Measurements from ENCODE around the gene RARRES2.
A peak's percentile ranks its signal among the peaks of the same experiment; 100 is the strongest.

RARRES2 gene

DNA sequence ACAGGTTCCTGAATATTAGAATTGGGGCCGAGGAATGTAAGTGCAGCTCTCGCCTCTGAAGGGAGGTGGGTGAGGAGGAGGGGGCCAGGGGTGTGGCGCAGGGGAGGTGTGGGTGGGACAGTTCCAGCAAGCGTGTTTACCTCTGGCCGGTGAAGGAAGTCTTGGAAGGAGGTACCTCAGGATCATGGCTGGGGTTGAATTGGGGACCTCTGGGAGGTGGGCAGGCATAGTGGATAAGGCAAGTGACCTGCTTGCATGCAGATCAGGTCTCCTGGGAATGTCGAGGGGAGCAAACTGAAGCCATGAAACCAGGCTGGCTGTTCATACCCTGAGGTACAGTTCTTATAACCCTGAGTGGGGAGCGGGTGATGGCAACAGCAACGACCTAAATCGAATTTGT is 39.7 kb upstream of the RARRES2 start:
- no peak for TF ChIP-seq TCF12 (IDR thresholded peaks at IDR 0.05; ENCODE audit: low read depth)
- TF ChIP-seq, protein P1, sequence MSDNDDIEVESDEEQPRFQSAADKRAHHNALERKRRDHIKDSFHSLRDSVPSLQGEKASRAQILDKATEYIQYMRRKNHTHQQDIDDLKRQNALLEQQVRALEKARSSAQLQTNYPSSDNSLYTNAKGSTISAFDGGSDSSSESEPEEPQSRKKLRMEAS (IDR thresholded peaks at IDR 0.05): no peak
- TF ChIP-seq TEAD4 (IDR thresholded peaks at IDR 0.05): no peak
- TF ChIP-seq EP300 (IDR thresholded peaks at IDR 0.05; ENCODE audit: borderline replicate concordance): no peak
- TF ChIP-seq YY1 (IDR thresholded peaks at IDR 0.05; ENCODE audit: low read depth): no peak
- TF ChIP-seq NFIC (IDR thresholded peaks at IDR 0.05): no peak
- TF ChIP-seq CREB1 (IDR thresholded peaks at IDR 0.05; ENCODE audit: low read depth): no peak
- TF ChIP-seq CEBPB (IDR thresholded peaks at IDR 0.05): no peak
- no peak for TF ChIP-seq TAF1 (IDR thresholded peaks at IDR 0.05; ENCODE audit: low read depth)
- TF ChIP-seq, protein P2, sequence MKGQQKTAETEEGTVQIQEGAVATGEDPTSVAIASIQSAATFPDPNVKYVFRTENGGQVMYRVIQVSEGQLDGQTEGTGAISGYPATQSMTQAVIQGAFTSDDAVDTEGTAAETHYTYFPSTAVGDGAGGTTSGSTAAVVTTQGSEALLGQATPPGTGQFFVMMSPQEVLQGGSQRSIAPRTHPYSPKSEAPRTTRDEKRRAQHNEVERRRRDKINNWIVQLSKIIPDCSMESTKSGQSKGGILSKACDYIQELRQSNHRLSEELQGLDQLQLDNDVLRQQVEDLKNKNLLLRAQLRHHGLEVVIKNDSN (IDR thresholded peaks at IDR 0.05): no peak
- TF ChIP-seq REST (IDR thresholded peaks at IDR 0.05; ENCODE audit: low read depth): no peak
- TF ChIP-seq EGR1 (IDR thresholded peaks at IDR 0.05): no peak
- TF ChIP-seq ZBTB7A (IDR thresholded peaks at IDR 0.05; ENCODE audit: low read depth): no peak
- no peak for TF ChIP-seq RAD21 (IDR thresholded peaks at IDR 0.05; ENCODE audit: low read depth)

DNA sequence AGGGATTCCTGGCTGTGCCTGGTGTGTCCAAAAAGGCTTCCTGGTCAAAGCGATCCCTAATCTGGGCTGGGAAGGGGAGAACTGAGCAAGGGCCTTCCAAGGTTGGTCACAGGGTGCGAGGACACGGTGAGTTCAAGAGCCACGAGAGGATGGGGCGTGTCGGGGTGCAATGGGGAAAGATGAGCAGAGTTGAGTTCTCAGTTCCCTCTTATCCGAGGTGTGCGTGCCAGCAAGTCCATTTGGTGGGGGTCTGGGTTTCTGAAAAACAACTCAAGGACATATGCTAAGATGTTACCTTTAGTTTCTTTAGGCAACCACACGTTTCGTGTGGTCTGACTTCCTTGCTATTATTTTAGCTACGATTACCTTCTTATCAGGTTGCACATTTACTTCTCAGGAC is 39.0 kb upstream of the RARRES2 start:
- TF ChIP-seq FOXM1 (IDR thresholded peaks at IDR 0.05; ENCODE audit: borderline replicate concordance, low read depth) (no peak), RAD21 (IDR thresholded peaks at IDR 0.05; ENCODE audit: low read depth) (no peak), TAF1 (IDR thresholded peaks at IDR 0.05; ENCODE audit: low read depth) (no peak), CREB1 (IDR thresholded peaks at IDR 0.05; ENCODE audit: low read depth) (no peak), ZBTB7A (IDR thresholded peaks at IDR 0.05; ENCODE audit: low read depth) (no peak), REST (IDR thresholded peaks at IDR 0.05; ENCODE audit: low read depth) (no peak), TEAD4 (IDR thresholded peaks at IDR 0.05) (no peak), YY1 (IDR thresholded peaks at IDR 0.05; ENCODE audit: low read depth) (no peak), CEBPB (IDR thresholded peaks at IDR 0.05) (no peak), EP300 (IDR thresholded peaks at IDR 0.05; ENCODE audit: borderline replicate concordance) (no peak), NFIC (IDR thresholded peaks at IDR 0.05) (no peak)
- TF ChIP-seq, protein P1 (IDR thresholded peaks at IDR 0.05): no peak

- TF ChIP-seq, protein P1 (IDR thresholded peaks at IDR 0.05): peak; percentile 38; the same call in 1 of the 2 replicates
- TF ChIP-seq ZBTB7A (IDR thresholded peaks at IDR 0.05; ENCODE audit: low read depth) (peak; percentile 83), FOXM1 (IDR thresholded peaks at IDR 0.05; ENCODE audit: borderline replicate concordance, low read depth) (no peak)
Observed at GRCh38 chr7:150379441-150380379, 38.3 kb upstream of the RARRES2 start.

DNA sequence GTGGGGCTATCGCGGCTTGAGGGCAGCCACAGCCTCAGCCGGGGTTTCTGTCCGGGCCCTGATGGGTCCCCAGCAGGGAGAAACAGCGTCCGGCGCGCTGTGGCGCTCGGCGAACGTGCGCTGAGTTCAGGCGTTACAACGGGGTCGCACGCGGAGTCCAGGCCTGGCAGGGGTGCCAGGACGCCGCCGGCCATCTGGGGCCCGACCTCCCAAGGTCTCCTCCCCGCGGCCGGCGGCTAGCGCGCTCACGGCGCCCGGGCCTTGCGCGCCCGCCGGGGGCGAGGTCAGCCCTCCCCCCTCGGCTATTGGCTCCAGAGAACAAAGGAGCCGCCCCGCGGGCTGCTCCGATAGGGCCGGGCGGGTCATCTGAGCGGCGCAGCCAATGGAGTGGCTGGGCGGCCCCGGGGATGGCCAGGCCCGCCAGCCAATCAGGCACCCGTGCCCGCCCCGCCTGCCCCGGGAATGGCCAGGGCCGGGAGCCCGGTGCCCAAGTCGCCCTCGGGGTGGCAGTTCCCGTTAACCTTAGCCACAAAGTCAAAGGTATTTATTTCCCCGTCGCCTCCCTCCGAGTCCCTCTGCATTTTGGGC is 37.5 kb upstream of the RARRES2 start, which contains the start of gene ZNF775:
Gene ZNF775, plus strand, starts transcription at position 478 of the 588 bp plus-strand sequence. CDS start 9,141 bp downstream, outside the sequence.
- TF ChIP-seq YY1 (IDR thresholded peaks at IDR 0.05; ENCODE audit: low read depth): 0 out of 2 replicates have a peak, but pooled peaks have one; percentile 10
- TF ChIP-seq, protein P2 (IDR thresholded peaks at IDR 0.05): peak; percentile 89
- TF ChIP-seq, protein P1 (IDR thresholded peaks at IDR 0.05): no peak
- TF ChIP-seq EP300 (IDR thresholded peaks at IDR 0.05; ENCODE audit: borderline replicate concordance): 0 out of 2 replicates have a peak, but pooled peaks have one; percentile 10
- peak; percentile 66; the same call in 1 of the 2 replicates for TF ChIP-seq TAF1 (IDR thresholded peaks at IDR 0.05; ENCODE audit: low read depth)

All from Ishikawa (cell line).